MM.1S (cell line): ENCODE results near the gene AKR1C1.
"Not testable (repeated sequence)": the region's sequence is repeated elsewhere in the genome, so short reads cannot be mapped to it uniquely, and the experiment has no call there.

Experiments used
- DNase-seq: peaks from one replicate; pipeline ENCODE4 v3.0.0-alpha.2; 2015
- H2AFZ ChIP-seq: fragments of 300-600 bp; sonication (generic); 2 replicates; pipeline ENCODE4 v1.6.0; 2016; ENCODE audit warnings: antibody characterized with exemption, low read length
- H3F3A ChIP-seq: fragments of 300-600 bp; sonication (generic); 2 replicates; pipeline ENCODE4 v1.6.1; 2016; ENCODE audit warnings: mild to moderate bottlenecking, antibody characterized with exemption, low read length, moderate library complexity, mixed read lengths; ENCODE audit not compliant: insufficient read depth
- H3K27ac ChIP-seq: fragments of 300-600 bp; sonication (generic); 2 replicates; pipeline ENCODE4 v1.5.1; 2016; ENCODE audit warnings: mild to moderate bottlenecking, low read length
- H3K27me3 ChIP-seq: fragments of 300-600 bp; sonication (generic); replicated peaks from 2 replicates; pipeline ENCODE4 v1.6.0; 2016; ENCODE audit warnings: low read length; ENCODE audit not compliant: insufficient read depth
- H3K36me3 ChIP-seq: fragments of 300-600 bp; sonication (generic); replicated peaks from 2 replicates; pipeline ENCODE4 v1.6.1; 2016; ENCODE audit warnings: mild to moderate bottlenecking, low read length, mixed read lengths; ENCODE audit not compliant: insufficient read depth
- H3K4me1 ChIP-seq: fragments of 300-600 bp; sonication (generic); 2 replicates; pipeline ENCODE4 v1.6.1; 2016; ENCODE audit warnings: low read length, mixed read lengths
- H3K4me2 ChIP-seq: fragments of 300-600 bp; sonication (generic); 2 replicates; pipeline ENCODE4 v1.6.0; 2016; ENCODE audit warnings: low read depth, low read length
- H3K4me3 ChIP-seq: fragments of 300-600 bp; sonication (generic); 2 replicates; pipeline ENCODE4 v1.5.1; 2016; ENCODE audit warnings: low read length, mixed read lengths
- H3K79me2 ChIP-seq: fragments of 300-600 bp; sonication (generic); 2 replicates; pipeline ENCODE4 v1.6.1; 2016; ENCODE audit warnings: mixed run types, low read length, mixed read lengths
- H3K9ac ChIP-seq: fragments of 300-600 bp; sonication (generic); 2 replicates; pipeline ENCODE4 v1.6.1; 2016; ENCODE audit warnings: low read length, mixed read lengths
- H3K9me2 ChIP-seq: fragments of 300-600 bp; sonication (generic); replicated peaks from 2 replicates; pipeline ENCODE4 v1.6.1; 2016; ENCODE audit warnings: mild to moderate bottlenecking, low read length, mixed read lengths; ENCODE audit not compliant: insufficient read depth
- H3K9me3 ChIP-seq: fragments of 300-600 bp; sonication (generic); replicated peaks from 2 replicates; pipeline ENCODE4 v1.6.1; 2016; ENCODE audit warnings: mild to moderate bottlenecking, low read length, mixed read lengths; ENCODE audit not compliant: insufficient read depth
- H4K20me1 ChIP-seq: fragments of 300-600 bp; sonication (generic); 2 replicates; pipeline ENCODE4 v1.6.1; 2016; ENCODE audit warnings: mild to moderate bottlenecking, low read length, moderate library complexity, mixed read lengths; ENCODE audit not compliant: insufficient read depth
- EZH2 ChIP-seq: fragments of 300-600 bp; sonication (generic); optimal IDR thresholded peaks from 2 replicates; pipeline ENCODE3; 2017; ENCODE audit warnings: low read depth, mild to moderate bottlenecking, antibody characterized with exemption, low read length, mixed read lengths
- EZH2phosphoT487 ChIP-seq: fragments of 300-600 bp; sonication (generic); IDR thresholded peaks from 2 replicates; pipeline ENCODE4 v1.6.1; 2018; ENCODE audit warnings: antibody characterized with exemption, low read length
- TF ChIP-seq, protein P1 (sequence below): fragments of 300-600 bp; sonication (generic); IDR thresholded peaks from 2 replicates; pipeline ENCODE4 v1.5.1; 2016; ENCODE audit warnings: antibody characterized with exemption, low read length, mixed read lengths

Gene AKR1C1

GRCh38 chr10:4962876-4963814 is at the start of gene AKR1C1:
AKR1C1 (plus strand) TSS chr10:4963415; CDS start chr10:4963445, 30 bp downstream.
- H3K4me1 ChIP-seq, H3K9ac ChIP-seq, H3K27ac ChIP-seq, H3K9me3 ChIP-seq, DNase-seq, H3K4me3 ChIP-seq, H3F3A ChIP-seq, H3K27me3 ChIP-seq, H2AFZ ChIP-seq, H3K36me3 ChIP-seq, H3K9me2 ChIP-seq, H3K4me2 ChIP-seq, H3K79me2 ChIP-seq, H4K20me1 ChIP-seq: not testable (repeated sequence)

DNA sequence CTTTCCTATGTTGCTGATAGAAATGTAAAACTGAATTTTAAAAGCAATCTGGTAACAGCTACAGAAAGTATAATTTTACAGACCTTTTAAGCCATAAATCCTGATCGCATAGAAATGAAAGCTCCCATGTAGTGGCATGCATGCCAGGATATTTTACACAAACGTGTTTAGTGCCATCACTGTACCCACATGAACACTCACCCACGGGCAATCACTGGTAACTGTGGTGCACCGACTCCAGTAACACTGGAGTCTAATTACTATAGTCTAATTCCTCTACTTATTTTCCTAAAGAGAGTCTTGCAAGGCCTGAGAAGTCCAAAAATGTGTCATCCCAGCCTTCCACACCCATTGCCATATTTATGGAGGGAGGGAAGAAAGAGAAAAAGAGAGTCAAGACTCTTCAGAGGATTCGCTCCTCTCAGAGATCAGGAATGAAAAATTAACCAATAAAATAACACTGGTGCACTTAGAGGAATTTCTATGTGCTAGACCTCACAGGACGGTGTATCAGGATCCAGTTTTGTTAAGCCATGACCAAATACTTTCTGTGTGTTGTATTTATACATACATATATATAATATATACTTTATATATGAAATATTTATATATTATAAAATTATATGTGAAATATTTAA is 48.9 kb upstream of the AKR1C1 start:
- Histone ChIP-seq H3K4me2 (no peak overlapping the region), H3K4me3 (no peak overlapping the region), H3K4me1 (no peaks in the 10 kb centered on the region), H3F3A (no peaks in the 10 kb centered on the region), H3K9me2 (no peaks in the 10 kb centered on the region), H2AFZ (no peak overlapping the region), H3K79me2 (no peaks in the 10 kb centered on the region), H3K9ac (no peak overlapping the region), H3K27me3 (no peaks in the 10 kb centered on the region), H3K36me3 (no peaks in the 10 kb centered on the region), H4K20me1 (no peaks in the 10 kb centered on the region), H3K27ac (no peak overlapping the region), H3K9me3 (no peaks in the 10 kb centered on the region)
- no peak for TF ChIP-seq EZH2
- no peak for TF ChIP-seq EZH2phosphoT487
- TF ChIP-seq, protein P1, sequence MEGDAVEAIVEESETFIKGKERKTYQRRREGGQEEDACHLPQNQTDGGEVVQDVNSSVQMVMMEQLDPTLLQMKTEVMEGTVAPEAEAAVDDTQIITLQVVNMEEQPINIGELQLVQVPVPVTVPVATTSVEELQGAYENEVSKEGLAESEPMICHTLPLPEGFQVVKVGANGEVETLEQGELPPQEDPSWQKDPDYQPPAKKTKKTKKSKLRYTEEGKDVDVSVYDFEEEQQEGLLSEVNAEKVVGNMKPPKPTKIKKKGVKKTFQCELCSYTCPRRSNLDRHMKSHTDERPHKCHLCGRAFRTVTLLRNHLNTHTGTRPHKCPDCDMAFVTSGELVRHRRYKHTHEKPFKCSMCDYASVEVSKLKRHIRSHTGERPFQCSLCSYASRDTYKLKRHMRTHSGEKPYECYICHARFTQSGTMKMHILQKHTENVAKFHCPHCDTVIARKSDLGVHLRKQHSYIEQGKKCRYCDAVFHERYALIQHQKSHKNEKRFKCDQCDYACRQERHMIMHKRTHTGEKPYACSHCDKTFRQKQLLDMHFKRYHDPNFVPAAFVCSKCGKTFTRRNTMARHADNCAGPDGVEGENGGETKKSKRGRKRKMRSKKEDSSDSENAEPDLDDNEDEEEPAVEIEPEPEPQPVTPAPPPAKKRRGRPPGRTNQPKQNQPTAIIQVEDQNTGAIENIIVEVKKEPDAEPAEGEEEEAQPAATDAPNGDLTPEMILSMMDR: no peak
- DNase-seq: no peak

DNA sequence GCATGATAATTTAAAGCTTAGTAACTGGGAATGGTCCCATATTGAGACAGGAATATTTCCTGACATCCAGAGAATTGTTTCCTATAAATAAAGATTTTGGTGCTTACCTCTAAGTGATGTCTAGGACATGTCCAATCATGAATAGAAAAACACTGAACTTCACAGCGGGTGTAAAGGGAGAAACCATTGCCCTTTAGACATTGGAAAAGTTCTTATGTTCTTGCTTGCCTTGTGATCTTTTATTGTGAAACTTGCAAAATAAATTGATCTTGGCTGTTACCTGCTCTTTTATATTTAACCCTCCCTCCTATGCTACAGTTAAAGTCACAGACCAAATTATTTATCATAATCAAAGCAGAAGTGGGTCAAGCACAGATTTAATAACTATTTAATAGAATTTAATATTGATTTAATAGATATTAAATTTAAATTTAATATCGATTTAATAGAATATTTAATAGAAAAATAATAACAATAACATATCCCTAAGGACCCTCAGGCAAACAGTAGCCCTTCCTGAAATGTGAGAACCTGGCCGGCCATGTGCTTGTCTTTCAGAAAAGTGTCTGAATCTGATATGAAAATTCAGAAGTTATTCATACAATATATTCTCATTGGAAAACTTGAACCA is 47.0 kb upstream of the AKR1C1 start:
- H3K79me2 ChIP-seq: no peaks in the 10 kb centered on the region
- no peak overlapping the region for H3K4me2 ChIP-seq

More for the DNA sequence above, 47.0 kb upstream of the AKR1C1 start:
- H3K4me3 ChIP-seq: no peak overlapping the region
- no peaks in the 10 kb centered on the region for H3K9me2 ChIP-seq
- no peak overlapping the region for H3K27ac ChIP-seq
- no peaks in the 10 kb centered on the region for H3K36me3 ChIP-seq
- no peak overlapping the region for H3K9ac ChIP-seq
- H4K20me1 ChIP-seq: no peaks in the 10 kb centered on the region
- H3K9me3 ChIP-seq: no peaks in the 10 kb centered on the region
- H3K4me1 ChIP-seq: no peaks in the 10 kb centered on the region
- no peak overlapping the region for H2AFZ ChIP-seq
- DNase-seq: no peak
- no peaks in the 10 kb centered on the region for H3F3A ChIP-seq
- TF ChIP-seq EZH2: no peak
- no peak for TF ChIP-seq EZH2phosphoT487
- TF ChIP-seq, protein P1: no peak
- no peaks in the 10 kb centered on the region for H3K27me3 ChIP-seq
